C4-2B (cell line): ENCODE results near the gene MED29.

Experiments used
- H3K27ac ChIP-seq: fragments of 450-650 bp; 2 replicates; pipeline ENCODE4 v1.5.1; 2017
- ZFX ChIP-seq: fragments of 450-650 bp; IDR thresholded peaks from 2 replicates; pipeline ENCODE4 v1.6.1; 2017
- TF ChIP-seq, protein P1 (sequence below): fragments of 450-650 bp; conservative IDR thresholded peaks from 2 replicates; pipeline ENCODE4 v1.5.1; 2017; ENCODE audit warnings: mild to moderate bottlenecking

MED29 gene

DNA sequence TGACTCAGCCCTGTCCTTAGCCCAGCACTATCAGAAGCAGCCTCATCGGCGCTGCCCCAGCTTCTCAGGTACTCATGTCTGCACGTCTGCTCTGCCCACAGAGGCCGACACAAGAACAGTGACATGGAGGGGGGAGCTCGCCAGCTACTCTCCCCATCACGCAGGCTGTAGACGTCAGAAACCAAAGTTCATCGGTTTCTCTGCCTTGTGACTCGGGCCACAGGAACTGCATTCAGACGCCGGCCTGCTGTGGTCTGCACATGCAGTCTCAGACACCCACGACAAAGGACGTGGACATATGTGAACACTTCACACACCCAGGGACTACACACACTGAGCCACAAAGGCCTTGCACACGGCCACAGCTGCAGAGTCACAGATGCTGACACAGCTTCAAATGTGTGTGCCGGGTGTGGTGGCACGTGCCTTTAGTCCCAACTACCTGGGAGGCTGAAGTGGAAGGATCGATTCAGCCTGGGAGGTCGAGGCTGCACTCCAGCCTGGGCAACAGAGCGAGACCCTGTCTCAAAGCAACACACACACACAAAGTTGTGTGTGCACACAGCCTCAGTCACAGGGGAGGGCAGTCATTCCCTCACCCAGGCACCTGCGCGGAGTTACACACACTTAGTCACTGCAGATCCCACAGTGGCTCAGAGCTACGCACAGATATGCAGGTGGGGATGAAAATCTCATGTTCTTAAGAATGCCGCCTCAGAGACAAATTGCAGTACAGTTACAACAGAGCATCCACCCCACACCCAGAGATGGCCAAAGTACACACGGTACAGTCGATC is 10.6 kb downstream of the MED29 start:
- TF ChIP-seq, protein P1, sequence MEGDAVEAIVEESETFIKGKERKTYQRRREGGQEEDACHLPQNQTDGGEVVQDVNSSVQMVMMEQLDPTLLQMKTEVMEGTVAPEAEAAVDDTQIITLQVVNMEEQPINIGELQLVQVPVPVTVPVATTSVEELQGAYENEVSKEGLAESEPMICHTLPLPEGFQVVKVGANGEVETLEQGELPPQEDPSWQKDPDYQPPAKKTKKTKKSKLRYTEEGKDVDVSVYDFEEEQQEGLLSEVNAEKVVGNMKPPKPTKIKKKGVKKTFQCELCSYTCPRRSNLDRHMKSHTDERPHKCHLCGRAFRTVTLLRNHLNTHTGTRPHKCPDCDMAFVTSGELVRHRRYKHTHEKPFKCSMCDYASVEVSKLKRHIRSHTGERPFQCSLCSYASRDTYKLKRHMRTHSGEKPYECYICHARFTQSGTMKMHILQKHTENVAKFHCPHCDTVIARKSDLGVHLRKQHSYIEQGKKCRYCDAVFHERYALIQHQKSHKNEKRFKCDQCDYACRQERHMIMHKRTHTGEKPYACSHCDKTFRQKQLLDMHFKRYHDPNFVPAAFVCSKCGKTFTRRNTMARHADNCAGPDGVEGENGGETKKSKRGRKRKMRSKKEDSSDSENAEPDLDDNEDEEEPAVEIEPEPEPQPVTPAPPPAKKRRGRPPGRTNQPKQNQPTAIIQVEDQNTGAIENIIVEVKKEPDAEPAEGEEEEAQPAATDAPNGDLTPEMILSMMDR: no peak
- TF ChIP-seq ZFX: no peak
- peak overlapping the region; percentile 90 for H3K27ac ChIP-seq

DNA sequence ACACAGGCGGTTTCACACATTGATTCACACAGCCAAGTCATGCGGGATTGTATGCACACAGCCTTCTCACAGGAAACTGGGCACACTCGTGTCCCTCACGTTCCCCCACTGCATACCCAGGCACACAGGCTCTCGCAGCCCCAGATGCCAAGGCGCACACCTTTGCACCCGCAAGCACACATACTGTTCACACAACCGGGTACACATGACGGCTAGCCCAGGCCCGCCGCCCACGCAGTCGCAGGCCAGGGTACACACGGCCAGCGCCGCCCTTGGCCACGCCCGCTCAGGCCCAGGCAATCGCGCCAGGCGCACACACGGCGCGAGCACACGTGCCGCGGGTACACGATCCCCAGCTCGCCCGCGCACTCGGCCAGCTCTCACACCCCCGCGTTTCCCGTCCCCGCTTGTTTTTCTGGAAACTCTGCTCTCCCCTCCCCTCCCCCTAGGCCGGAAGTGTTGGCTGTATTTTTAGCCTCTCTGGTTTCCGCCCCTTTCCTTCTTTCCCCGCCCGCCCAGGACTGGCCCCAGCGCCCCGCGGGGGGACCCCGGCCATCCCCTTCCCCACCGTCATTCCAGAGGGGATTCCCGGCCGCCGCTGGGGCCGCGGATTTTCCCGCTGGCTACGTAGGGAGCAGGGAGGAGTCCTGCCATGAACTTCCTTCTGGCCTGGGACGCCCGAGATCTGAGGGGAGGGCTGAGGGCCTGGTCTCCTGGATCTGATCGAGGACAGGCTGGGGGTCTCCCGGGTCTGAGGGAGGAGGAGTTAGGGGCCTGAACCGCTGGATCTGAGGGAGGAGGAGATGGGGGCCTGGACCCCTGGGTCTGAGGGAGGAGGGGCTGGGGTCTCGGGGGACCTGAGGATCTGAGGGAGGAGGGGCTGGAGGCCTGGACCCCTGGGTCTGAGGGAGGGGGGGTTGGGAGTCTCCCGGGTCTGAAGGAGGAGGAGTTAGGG is 11.4 kb downstream of the MED29 start:
- TF ChIP-seq, protein P1: no peak
- no peak; the same call in 1 of the 2 replicates for TF ChIP-seq ZFX
- peak overlapping the region; percentile 90 for H3K27ac ChIP-seq

DNA sequence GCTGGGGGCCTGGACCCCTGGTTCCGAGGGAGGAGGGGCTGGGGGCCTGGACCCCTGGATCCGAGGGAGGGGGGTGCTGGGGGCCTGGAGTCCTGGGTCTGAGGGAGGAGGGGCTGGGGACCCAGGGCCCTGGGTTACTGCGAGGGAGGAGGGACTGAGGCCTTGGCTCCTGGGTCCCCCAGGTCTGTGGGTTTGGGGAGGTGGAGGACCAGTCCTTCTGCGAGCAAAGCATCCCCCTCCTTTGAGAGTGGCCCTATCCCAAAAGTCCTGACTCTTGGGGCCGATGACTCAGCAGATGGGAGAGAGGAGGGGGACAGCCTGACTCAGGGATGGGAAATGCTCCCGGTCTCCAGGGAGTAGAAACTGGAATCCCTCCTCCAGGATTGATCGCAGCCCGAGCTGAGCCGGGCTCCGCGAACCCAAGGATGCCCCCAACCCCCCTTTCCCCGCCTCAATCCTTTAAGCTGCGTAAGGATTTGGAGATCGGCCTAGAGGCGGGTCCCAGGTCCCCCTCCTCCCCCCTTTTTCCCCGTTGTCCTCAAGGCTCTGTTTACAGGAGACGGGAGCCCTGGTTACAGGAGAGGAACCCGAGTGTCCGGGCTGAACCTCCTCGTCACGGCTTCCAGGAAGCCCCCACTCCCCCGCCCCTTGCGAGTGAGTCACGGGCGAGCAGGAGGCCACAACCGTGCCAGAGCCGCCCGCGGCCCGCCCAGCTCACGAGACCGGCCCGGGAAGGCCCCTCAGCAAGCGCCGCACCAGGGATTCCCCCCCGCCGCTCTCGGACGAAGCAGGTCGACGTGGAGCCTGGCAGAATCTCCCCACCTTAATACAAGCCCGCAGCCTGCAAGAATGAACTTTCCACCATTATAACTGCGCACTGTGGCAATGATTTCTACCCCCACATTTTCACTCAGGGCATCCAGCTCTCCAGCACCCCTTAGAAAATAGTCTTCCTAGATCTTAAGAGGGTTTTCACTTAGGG is 12.4 kb downstream of the MED29 start:
- H3K27ac ChIP-seq: peak overlapping the region; percentile 90
- no peak for TF ChIP-seq ZFX
- TF ChIP-seq, protein P1: no peak

DNA sequence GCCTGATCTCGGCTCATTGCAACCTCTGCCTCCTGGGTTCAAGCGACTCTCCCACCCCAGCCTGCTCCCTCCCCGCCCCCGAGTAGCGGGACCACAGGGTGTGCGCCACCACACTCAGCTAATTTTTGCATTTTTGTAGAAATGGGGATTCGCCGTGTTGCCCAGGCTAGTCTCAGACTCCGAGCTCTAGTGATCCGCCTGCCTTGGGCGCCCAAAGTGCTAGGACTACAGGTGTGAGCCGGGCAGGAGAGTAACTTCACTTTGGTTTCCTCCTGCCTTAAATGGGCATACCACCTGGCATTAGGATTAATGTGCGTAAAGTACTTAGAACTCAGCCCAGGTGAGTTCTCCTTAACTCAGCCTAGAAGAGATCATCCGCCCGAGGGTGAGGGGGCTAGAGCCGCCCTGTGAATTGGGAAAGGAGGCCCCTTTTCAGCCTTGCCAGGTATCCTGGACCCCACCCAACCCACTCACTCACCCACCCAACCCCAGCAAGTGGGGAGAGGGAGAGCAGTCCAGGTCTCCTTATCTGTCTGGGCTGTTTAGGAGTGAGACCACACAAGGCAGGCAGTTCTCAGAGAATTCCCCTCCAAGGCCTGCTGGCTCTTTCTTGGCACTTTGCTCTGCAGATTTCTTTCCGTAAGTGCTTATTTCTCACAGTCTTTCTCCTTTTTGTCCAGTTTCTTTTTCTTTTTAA is 14.2 kb downstream of the MED29 start:
- TF ChIP-seq, protein P1: no peak
- TF ChIP-seq ZFX: no peak
- H3K27ac ChIP-seq: no peak overlapping the region; the same call in 1 of the 2 replicates

DNA sequence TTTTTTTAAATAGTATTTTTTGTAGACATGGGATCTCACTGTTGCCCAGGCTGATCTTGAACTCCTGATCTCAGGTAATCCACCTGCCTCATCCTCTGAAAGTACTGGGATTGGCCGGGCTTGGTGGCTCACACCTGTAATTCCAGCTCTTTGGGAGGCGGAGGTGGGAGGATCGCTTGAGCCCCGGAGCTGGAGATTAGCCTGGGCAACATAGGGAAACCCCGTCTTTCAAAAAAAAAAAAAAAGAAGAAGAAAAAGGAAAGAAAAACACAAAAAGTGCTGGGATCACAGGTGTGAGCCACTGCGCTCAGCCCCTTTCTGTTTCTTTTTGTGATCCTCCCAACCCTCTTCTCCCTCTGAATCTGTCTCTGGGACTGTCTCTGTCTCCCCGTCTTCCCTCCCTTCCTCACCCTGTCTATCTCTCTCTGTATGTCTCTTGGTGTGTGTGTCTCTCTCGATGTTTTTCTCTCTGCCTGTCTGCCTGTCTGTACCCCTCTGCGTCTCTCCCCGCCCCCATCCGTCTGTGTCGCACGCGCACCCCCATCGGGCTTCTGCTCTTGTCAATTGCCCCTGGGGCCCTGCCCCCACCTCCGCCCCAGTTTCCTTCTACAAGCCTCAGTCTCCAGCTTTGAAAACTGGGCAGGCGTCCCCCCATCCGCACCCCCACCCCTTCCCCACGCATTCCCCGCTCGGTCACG is 14.9 kb downstream of the MED29 start:
- H3K27ac ChIP-seq: peak overlapping the region; percentile 85
- TF ChIP-seq ZFX: no peak
- TF ChIP-seq, protein P1: no peak
